HCT116 (cell line): Measurements from ENCODE around the gene UBE2G2. TPM values are rescaled to one million over a fixed set of nuclear protein-coding genes. Genes with fewer than 3 reads are reported as not detected.

Experiments used
- ATAC-seq: fragments of 200-7000 bp; cut with Tn5 transposase; 2 replicates; pipeline ENCODE4 v1.9.1; 2020; ENCODE audit warnings: mild to moderate bottlenecking, moderate library complexity
- BruUV-seq: library from RNA; stranded (reverse); fragments of 400-500 nt; replicated peaks from 2 replicates; lab custom pipeline; 2021; lab: Mats Ljungman, UMichigan
- CTCF ChIA-PET: fragments of 300-600 bp; sonication (Branson Sonifier 250); formaldehyde crosslinking; loops from one replicate; lab custom pipeline; 2021; ENCODE audit warnings: antibody characterized with exemption; lab: Charles Lee
- POLR2A ChIA-PET: fragments of 300-600, 350-600 bp; sonication (Branson Sonifier 250); formaldehyde crosslinking; loops from one replicate; lab custom pipeline; 2021; ENCODE audit warnings: antibody characterized with exemption; lab: Charles Lee
- RAD21 ChIA-PET, 2 experiments: fragments of 300-600 bp; sonication (Branson Sonifier 250); formaldehyde crosslinking; loops; one replicate each; lab custom pipeline; 2023; ENCODE audit warnings: low total read pairs in 2 of 2; ENCODE audit not compliant: uncharacterized antibody in 2 of 2, unreplicated experiment in 2 of 2, low non-redundant PET in 1 of 2; lab: Charles Lee
- DNase-seq: peaks from one replicate; pipeline ENCODE4 v3.0.0-alpha.2; 2010; ENCODE audit warnings: low read depth, low spot score
- H2AFZ ChIP-seq: fragments of 200-600 bp; shearing (Covaris generic), sonication (generic); 2 replicates; pipeline ENCODE4 v1.6.1; 2017; ENCODE audit warnings: low read depth, mixed run types, mixed read lengths, antibody characterized with exemption, low read length; ENCODE audit not compliant: poor library complexity, severe bottlenecking
- H3K27ac ChIP-seq: 2 replicates; pipeline ENCODE4 v1.5.1; 2012; ENCODE audit warnings: low read depth, low read length
- H3K27me3 ChIP-seq: fragments of 200-600 bp; sonication (generic); 2 replicates; pipeline ENCODE4 v1.6.1; 2016; ENCODE audit warnings: mixed run types, low read length, mixed read lengths; ENCODE audit not compliant: insufficient read depth
- H3K36me3 ChIP-seq, 2 experiments: fragments of 200-500 bp in 1 of 2; fragments of 200-600 bp in 1 of 2; sonication (Bioruptor generic) in 1 of 2; sonication (generic) in 1 of 2; 2 replicates each; pipeline versions ENCODE4 v1.5.1 to v1.6.1; 2014 to 2016; ENCODE audit warnings: low read length in 2 of 2, inconsistent platforms in 1 of 2, mixed read lengths in 1 of 2, mixed run types in 1 of 2; ENCODE audit not compliant: insufficient read depth in 2 of 2, control insufficient read depth in 1 of 2
- H3K4me1 ChIP-seq, 2 experiments: fragments of 200-600 bp in 1 of 2; sonication (generic) in 1 of 2; 2 replicates each; pipeline versions ENCODE4 v1.5.1 to v1.6.1; 2012 to 2017; ENCODE audit warnings: low read length in 2 of 2, inconsistent platforms in 1 of 2, mild to moderate bottlenecking in 1 of 2, mixed read lengths in 1 of 2, mixed run types in 1 of 2, moderate library complexity in 1 of 2; ENCODE audit not compliant: insufficient read depth in 2 of 2, control insufficient read depth in 1 of 2
- H3K4me2 ChIP-seq: fragments of 200-600 bp; sonication (generic); 2 replicates; pipeline ENCODE4 v1.6.1; 2017; ENCODE audit warnings: mixed run types, low read length, mixed read lengths
- H3K4me3 ChIP-seq, 2 experiments: fragments of 200-600 bp in 1 of 2; sonication (generic) in 1 of 2; replicated peaks in 1 of 2; 2 replicates each; pipeline ENCODE4 v1.5.1; 2011 to 2016; ENCODE audit warnings: low read length in 2 of 2, control low read depth in 1 of 2, low read depth in 1 of 2, mild to moderate bottlenecking in 1 of 2, mixed read lengths in 1 of 2, mixed run types in 1 of 2
- H3K79me2 ChIP-seq: fragments of 200-600 bp; sonication (generic); 2 replicates; pipeline ENCODE4 v1.6.1; 2017; ENCODE audit warnings: mild to moderate bottlenecking, mixed run types, low read length, moderate library complexity, mixed read lengths; ENCODE audit not compliant: insufficient read depth
- H3K9ac ChIP-seq: fragments of 200-600 bp; sonication (generic); 2 replicates; pipeline ENCODE4 v1.6.1; 2016; ENCODE audit warnings: low read length, mixed read lengths
- H3K9me2 ChIP-seq: fragments of 200-600 bp; sonication (generic), shearing (Covaris generic); 2 replicates; pipeline ENCODE4 v1.6.1; 2017; ENCODE audit warnings: mixed run types, mild to moderate bottlenecking, moderate library complexity; ENCODE audit not compliant: insufficient read depth
- H3K9me3 ChIP-seq, 2 experiments: fragments of 200-500 bp in 1 of 2; fragments of 200-600 bp in 1 of 2; sonication (Bioruptor generic) in 1 of 2; sonication (generic) in 1 of 2; 2 replicates each; pipeline ENCODE4 v1.6.1; 2014 to 2017; ENCODE audit warnings: low read length in 2 of 2, mixed read lengths in 2 of 2, inconsistent platforms in 1 of 2, low read depth in 1 of 2, mild to moderate bottlenecking in 1 of 2, mixed run types in 1 of 2, moderate library complexity in 1 of 2; ENCODE audit not compliant: control insufficient read depth in 1 of 2, insufficient read depth in 1 of 2
- H4K20me1 ChIP-seq: fragments of 200-600 bp; sonication (generic), shearing (Covaris generic); 2 replicates; pipeline ENCODE4 v1.6.1; 2017; ENCODE audit warnings: mixed run types, mild to moderate bottlenecking, moderate library complexity; ENCODE audit not compliant: insufficient read depth
- ATF3 ChIP-seq: IDR thresholded peaks from 2 replicates; pipeline ENCODE4 v1.6.1; 2012
- CTCF ChIP-seq, 3 experiments: fragments of 200-600 bp in 1 of 3; sonication (generic) in 1 of 3; IDR thresholded peaks in 2 of 3; conservative IDR thresholded peaks in 1 of 3; 2 replicates each; pipeline ENCODE4 v1.5.1; 2012 to 2017; ENCODE audit warnings: low read depth in 2 of 3, low read length in 2 of 3, antibody characterized with exemption in 1 of 3, borderline replicate concordance in 1 of 3, control low read depth in 1 of 3, mild to moderate bottlenecking in 1 of 3, mixed read lengths in 1 of 3, mixed run types in 1 of 3, moderate library complexity in 1 of 3; ENCODE audit not compliant: insufficient read depth in 1 of 3
- EGR1 ChIP-seq: IDR thresholded peaks from 2 replicates; pipeline ENCODE4 v1.6.1; 2012; ENCODE audit warnings: low read depth
- EZH2phosphoT487 ChIP-seq: fragments of 200-600 bp; IDR thresholded peaks from 2 replicates; pipeline ENCODE4 v1.6.1; 2018; ENCODE audit warnings: antibody characterized with exemption, borderline replicate concordance
- JUND ChIP-seq: IDR thresholded peaks from 2 replicates; pipeline ENCODE4 v1.6.1; 2012
- REST ChIP-seq: IDR thresholded peaks from 2 replicates; pipeline ENCODE4 v1.6.1; 2012; ENCODE audit warnings: low read depth
- SIN3A ChIP-seq: IDR thresholded peaks from 2 replicates; pipeline ENCODE4 v1.6.1; 2012; ENCODE audit warnings: low read depth
- intact Hi-C: fragments of 100-400 bp; cut with micrococcal nuclease; formaldehyde crosslinking; loops from 2 replicates; pipeline ENCODE4 v1.10.0; 2022
- total RNA-seq: library from RNA; stranded (reverse); gene quantifications from one replicate; pipeline ENCODE4 v1.2.1, GENCODE V29; 2021; ENCODE audit not compliant: unreplicated experiment

UBE2G2 gene
- total RNA-seq, 1 experiment from 2014 or later, result 86.5 TPM

GRCh38 chr21:44759628-44760285 lies 41.9 kb downstream of the UBE2G2 start:
- intact Hi-C loops, result no loop called here
- no peaks in the 10 kb centered on the region for H3K36me3 ChIP-seq
- no TSS peak for BruUV-seq
- H3K27me3 ChIP-seq, result no peaks in the 10 kb centered on the region
- DNase-seq, result no peak
- no peak overlapping the region for H3K4me2 ChIP-seq
- TF ChIP-seq CTCF (IDR thresholded peaks at IDR 0.05 in 2 of 3, conservative IDR thresholded peaks at IDR 0.05 in 1 of 3; ENCODE audit: borderline replicate concordance in 1 of 3, insufficient read depth in 1 of 3, low read depth in 2 of 3, low read length in 2 of 3), result no peak
- TF ChIP-seq REST, result no peak
- TF ChIP-seq ATF3, result no peak
- no peak for TF ChIP-seq EGR1
- TF ChIP-seq SIN3A, result no peak
- no peak for TF ChIP-seq EZH2phosphoT487
- TF ChIP-seq JUND, result no peak
- no peaks in the 10 kb centered on the region for H3K79me2 ChIP-seq
- no peaks in the 10 kb centered on the region for H4K20me1 ChIP-seq
- no peak for ATAC-seq
- ChIA-PET CTCF (no interaction called here), RAD21 (no interaction called here), POLR2A (interaction anchor here (0.6 kb wide), 1 partner anchor 24 kb away, joined by 5 read pairs; no protein-coding TSS in a partner anchor)
- H3K9me2 ChIP-seq, result no peaks in the 10 kb centered on the region
- H3K4me3 ChIP-seq, result no peak overlapping the region
- peaks cover 5 to 8% of the 10 kb centered on the region in 2 experiments; a peak in 3 of 4 replicates for H3K4me1 ChIP-seq
- H3K27ac ChIP-seq, result no peak overlapping the region
- H3K9ac ChIP-seq, result no peak overlapping the region
- H2AFZ ChIP-seq, result no peak overlapping the region
- H3K9me3 ChIP-seq, result no peaks in the 10 kb centered on the region
